NCI-H524 treated with DMSO at 0.1 percent for 48 hours (cell line): ENCODE data around the gene GNA12.

Experiments used
- DNase-seq: peaks from one replicate; lab custom pipeline; 2025; lab: John Stamatoyannopoulos, UW

The GNA12 gene, protein sequence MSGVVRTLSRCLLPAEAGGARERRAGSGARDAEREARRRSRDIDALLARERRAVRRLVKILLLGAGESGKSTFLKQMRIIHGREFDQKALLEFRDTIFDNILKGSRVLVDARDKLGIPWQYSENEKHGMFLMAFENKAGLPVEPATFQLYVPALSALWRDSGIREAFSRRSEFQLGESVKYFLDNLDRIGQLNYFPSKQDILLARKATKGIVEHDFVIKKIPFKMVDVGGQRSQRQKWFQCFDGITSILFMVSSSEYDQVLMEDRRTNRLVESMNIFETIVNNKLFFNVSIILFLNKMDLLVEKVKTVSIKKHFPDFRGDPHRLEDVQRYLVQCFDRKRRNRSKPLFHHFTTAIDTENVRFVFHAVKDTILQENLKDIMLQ

DNA sequence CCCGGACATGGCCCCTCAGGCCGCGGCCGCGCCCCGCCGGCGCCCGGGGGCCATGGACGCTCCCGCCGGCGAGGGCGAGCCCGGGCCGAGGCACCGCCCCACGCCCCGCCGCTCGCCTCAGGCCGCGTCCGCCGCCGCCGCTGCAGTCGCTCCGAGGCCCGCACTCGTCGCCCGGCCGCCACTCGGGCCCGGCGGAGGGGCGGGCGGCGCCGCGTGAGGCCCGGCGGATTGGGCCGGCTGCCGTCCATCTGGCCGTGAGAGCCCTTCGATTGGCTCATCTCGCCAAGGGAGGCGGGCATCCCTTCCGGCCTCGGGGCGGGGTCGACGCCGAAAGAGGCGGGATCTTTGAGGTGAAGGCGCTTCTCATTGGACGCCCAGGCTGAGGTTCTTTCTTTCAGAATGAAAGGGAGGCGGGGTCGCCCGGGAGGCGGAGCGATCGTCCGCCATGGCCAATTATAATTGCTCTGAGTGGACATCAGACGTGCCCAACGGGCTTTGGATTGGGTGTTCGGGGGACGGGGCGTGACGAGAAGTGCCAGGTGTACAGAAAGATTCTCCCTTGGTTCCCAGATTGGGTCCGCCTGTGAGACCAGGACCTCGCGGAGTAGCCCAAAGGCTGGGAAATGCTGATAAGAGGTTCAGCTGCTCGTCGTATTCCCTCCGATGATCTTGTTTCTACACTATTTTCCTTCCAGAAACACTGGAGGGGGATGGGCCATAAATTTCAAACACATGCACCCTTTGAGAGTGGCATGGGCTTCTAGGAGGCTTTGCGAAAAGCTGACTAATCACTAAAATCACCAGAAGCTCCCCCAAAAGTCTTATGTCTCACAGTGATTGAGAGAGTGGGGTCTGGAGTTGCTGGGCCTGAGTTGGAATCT is at the start of gene GNA12:
TSS of gene GNA12 (minus strand) at position 156 of the 881 bp plus-strand sequence. CDS start at position 9, 147 bp downstream.
- peak; percentile 87 for DNase-seq

DNA sequence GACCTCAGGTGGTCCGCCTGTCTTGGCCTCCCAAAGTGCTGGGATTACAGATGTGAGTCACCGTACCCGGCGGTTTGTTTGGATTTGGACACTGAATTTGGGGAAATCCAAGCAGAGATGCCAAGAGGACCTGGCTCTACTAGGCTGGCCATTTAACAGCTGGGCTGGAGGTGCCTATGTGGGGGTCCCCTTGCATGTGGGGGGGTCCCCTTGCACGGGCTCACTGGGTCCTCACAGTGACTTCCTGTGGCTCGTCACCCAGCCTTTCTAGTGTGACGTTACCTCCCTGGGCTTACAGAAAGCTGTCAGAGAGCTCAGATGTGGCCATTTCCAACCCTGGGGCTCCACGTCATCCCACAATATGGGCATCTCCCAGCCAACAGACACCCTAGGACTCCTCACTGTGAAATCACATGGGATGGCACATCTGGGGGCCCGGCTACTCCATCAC is 49.3 kb upstream of the GNA12 start:
- no peak for DNase-seq

DNA sequence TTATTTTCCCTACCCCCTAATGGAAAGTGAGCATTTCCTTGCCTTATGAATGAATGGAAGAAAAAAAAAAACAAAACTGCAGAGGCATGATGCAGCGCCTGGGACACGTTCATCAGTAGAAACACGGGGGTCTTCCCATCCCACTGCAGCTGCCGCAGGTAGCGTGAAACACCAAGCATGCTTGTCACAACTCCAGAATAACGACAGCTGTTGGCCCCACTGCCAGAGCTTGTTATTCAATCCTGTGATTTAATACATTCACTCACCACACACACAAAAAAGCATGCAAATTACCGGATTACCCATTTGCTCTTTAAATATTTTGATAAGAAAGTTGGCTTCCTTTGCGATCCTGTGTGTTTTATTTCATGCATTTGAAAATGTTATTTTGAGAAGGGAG is 48.4 kb upstream of the GNA12 start:
- no peak for DNase-seq

DNA sequence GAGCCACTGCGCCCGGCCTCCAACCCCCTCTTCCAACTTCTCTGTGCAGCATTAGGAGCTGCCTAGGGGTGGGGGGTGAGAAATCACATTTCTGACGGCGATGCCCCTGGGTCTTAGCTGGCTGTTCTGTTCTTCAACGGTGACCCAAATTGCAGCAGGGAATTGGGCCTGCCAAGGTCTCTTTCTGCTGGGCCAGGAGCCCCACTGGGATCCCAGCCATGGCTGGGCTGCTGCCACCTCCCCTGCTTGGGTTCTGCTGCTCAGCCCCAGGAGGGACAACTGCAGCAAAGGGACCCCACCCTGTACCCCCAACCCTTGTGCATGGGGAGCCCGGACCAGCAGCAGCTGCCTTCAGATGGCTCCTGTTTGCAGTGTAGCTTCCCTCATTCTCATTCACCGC is 43.7 kb upstream of the GNA12 start:
- DNase-seq, result no peak

DNA sequence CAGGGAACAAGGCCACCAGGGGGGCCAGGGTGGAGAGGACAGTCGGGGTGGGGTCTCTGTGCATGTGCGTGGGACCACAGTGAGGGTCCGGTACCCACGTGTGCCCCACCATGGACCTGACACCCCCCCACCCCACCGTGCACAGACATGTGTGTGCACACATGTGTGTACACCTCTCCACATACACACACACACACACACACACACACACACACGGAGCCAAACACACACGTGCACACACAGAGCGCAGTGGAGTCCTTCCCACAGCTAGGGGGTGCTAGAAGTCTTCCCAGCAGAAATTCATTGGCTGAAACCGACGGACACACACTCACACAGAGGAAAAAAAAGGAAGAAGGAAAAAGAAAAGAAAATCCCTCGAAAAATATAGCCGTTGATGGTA is 42.8 kb upstream of the GNA12 start:
- no peak for DNase-seq

DNA sequence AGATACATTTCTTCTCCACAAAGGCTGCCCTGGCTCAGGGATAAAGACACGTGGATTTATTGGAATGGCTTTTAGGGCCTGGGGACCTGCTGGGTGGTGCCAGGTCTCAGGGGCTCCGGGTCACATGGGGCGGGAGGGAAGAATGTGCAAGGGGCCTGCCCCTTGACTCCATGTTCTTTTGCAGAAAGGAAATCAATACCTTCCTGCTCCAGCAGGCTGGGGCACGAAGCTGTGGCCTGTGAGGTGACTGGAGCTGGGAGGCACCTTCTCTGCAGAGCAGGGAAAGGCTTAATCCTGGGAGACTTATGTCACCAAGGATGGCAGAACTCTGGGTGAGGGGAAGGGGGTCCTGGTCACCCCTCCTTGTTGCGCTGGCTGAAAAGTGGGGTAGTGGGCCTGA is 42.3 kb upstream of the GNA12 start:
- DNase-seq, result no peak

DNA sequence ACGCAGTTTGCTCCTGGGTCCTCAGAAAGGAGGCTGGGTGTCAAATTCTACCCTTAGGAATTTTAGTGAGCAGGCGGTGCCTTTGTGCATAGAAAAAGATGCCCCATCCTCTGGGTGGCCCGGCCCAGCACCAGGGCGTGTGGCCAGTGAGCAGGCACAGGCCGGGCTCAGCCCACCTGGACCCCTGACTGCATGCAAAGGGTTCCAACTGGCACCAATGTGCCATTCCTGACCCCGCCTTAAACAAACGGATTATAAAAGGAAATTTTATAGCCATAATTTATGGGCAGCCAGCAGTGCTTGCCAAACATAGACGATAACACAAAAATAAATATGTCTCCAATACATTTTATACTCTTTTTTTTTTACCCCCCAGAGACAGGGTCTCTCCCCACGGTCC is 40.1 kb upstream of the GNA12 start:
- no peak for DNase-seq

DNA sequence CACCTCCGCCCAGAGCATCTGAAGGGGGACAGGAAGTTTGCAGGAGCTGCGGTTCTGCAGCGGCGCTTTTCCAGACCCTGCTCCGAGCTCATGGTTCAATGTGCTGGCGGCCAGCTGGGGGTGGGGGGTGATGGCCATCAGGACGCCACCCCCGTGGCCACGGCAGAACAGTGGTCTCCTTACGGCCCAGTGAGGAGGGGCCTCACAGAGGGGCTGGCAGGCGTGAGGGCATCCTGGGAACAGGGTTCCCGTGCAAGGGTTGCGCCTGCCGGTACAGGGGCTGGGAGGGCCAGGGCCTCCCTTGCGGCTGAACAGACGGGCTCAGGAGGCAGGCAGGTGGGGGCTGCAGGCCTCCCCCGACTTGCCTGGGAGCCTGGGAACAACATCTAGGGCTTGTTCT is 39.0 kb upstream of the GNA12 start:
- no peak for DNase-seq

DNA sequence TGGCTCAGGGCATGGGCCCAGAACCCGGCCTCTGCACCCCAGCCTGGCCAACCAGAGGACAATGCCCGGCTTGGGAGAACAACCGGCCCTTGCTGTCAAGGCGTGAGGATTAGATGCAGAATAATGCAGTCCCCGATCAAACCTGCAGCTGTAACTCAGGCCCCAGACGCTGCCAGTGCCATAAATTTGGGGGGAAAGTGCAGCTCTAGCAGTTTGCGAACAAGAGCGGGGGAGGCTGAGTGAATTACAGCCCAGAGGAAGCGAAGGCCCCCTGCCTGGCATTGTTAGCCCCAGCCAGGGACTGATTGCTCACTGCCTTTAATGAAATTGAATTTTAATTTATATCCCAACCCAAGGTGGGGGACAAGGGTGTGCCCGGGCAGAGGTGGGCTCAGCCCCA is 38.0 kb upstream of the GNA12 start:
- DNase-seq, result no peak

DNA sequence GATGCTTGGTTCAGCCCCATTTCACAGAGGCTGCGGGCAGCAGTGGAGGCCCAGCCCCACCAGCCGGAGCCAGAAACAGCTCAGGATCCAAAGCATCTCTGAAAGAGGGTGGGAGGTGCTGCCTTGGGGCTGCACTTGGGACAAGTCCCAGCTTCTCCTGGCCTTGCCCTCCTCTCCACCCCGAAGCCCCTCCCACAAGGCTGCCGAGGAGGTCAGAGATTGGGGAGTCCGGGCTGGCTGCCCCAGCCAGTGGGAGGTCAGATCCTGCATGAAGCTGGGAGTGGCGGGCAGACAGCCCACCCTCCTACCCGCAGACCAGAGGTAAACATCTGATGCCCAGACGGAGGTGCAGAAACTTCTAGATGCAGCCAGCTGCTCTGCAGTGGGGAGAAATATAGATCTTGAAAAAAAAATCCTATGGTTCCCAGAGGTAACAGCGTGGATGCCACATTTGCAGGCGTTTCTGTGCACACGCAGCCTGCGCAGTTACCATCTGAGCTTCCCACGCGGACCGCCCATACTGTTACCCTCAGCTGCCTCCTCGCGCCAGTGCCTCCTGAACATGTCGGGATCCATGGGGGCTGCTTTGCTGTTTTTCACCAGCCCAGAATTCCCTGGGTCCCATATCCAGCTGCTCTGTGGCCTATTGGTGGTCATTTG is 36.9 kb upstream of the GNA12 start:
- no peak for DNase-seq

DNA sequence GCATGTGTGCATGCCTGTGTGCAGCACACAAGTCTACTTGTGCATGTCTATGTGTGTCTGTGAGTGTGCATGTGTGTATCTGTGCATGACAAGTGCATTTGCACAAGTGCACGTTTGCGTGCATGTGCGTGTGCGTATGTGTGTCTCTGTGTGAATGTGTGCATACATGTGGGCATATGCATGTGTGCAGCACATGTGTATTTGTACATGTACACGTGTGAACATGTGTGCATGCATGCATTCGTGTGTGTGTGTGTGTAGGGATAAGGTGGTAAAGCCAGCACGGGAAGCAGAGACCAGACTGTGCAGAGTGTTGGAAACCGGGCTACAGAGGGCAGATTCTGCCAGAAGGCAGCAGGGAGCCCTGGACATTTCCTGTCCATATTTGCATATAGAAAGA is 35.9 kb upstream of the GNA12 start:
- DNase-seq, result no peak

DNA sequence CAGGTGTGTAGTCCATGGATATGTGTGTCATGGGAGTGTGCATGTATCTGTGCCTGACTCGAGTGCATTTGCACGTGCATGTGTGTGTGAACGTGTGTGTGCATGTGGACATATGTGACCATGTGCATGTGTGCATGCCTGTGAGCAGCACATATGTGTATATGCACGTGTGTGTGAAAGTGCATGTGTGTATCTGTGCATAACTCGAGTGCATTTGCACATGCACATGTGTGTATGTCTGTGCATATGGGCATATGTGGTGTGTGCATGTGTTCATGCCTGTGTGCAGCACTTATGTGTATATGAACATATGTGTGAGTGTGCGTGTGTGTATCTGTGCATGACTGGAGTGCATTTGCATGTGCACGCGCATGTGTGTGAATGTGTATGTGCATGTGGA is 35.2 kb upstream of the GNA12 start:
- DNase-seq, result no peak

DNA sequence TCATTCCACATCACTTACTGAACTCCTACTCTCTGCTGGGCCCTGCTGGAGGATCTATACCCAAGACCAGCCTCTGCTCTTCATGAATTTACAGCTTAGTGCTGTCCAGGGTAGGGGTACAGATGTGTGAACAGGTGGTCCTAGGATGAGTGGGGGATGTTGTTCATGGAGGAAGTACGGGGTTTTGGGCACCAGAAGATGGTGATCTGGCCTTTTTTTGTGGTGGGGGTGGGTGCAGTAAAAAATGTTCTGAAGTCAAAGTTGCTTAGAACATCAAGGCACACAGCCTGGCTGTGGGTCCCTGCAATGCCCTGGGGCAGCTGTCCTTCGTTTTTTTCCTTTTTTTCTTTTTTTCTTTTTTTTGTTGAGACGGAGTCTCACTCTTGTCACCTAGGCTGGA is 34.2 kb upstream of the GNA12 start:
- DNase-seq, result no peak

DNA sequence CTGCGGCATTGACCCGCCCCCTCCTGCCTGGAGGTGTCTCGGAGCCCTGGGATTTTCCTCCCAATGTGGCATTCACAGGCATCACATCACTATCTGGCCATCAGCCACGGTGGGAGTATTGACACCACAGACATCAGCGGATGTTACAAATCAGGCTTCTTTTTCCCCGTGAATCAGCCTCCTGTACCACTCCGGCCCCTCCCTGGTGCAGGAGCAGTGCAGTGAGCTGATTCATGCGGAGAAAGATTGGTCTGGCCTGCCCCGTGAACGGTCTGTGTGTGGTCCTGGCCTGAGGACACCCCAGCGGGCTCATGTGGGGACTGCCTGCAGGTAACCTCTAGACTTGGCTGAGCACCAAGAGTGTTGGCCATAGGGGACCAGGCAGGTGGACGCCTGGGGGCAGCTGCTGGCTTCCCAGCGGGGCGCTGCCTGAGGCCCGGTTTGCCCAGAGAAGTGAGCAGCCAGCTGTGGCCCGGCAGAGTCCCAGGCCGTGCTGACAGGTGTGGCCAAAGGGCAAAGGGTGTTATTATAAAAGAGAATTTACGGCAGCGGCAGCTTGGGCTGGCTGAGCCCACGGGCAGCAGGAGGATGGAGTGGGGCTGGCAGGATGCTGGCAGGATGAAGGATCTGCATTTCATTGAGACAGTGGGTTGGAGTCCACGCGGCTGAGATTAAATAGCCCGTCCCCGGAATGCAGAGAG is 32.1 kb upstream of the GNA12 start:
- no peak for DNase-seq

DNA sequence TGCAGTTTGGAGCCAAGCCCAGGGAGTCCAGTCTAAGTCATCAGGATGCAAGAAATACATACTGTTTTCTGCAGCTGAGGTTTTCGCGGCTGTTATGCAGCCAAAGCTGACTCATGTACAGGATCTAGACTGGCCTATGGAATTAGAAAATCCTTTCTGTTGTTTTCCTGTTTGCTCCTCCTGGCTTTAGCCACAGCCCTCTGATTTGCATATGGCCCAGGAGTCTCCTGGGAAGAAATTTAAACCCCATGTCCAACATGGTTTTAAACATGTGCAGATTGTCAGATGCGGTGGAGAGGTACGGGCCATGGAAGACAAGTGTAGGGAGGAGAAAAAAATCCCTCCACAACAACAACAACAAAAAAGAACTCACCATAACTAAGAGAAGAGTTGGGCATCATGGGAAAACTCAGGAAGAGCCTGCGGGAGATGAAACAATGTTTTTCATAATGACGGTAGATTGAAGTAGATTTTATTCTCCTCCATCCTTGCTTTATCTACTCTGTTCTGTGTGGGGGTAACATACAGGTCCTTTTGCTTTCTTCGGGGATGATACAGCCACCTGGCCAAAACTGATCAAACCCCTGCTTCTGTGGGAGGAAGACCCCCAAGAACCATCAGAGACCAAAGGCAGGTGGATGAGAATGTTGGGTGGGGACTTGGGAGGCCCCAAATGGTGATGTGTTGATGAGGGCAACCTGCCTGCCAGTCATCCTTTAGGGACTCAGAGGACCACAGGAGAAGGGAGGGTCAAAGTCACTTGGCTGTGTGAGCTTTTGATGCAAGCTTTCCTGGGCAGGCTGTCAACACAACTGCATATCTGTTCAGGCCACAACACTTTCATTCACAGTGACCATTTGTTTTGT is 29.8 kb upstream of the GNA12 start:
- no peak for DNase-seq

DNA sequence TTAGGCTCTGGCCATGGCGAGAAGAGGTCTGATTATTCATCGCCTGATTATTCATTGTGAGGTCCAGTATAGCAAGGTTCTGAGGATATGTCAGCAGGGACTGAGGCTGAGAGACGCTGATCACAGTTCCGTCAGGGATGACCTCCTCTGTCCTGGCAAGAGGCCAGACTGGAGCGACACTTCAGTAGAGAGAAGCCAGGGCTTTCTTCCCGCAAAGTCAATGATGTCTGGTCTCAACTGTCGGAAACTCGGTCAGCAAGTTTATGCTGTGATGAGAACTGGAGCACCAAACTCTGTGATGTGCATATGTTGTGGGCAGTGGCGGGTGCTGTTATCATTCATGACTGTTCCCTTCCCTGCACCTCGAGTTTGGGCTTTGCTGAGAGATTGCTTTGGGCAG is 29.0 kb upstream of the GNA12 start:
- no peak for DNase-seq

DNA sequence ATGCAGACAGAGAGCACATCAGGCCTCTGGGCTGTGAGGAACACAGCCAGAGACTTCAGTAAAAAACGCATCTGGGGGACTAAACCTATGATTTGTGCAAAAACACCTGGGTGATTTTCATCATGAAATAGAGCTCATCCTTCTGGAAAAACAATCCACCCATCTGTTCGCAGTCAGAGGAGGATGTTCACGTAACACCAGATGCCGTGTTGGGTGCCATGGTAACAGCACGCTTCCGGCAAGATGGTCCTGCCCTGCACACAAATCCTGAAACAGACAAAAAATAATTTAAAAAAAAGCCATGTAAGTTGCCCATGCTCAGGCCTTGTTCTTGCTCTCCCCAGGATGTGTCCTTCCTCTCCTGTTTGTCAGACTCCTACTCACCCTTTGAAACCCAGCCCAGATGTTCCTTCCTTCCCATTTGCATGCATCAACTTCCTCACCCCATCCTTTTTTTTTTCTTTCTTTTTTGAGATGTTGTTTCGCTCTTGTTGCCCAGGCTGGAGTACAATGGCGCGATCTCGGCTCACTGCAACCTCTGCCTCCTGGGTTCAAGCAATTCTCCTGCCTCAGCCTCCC is 28.3 kb upstream of the GNA12 start:
- peak; percentile 58 for DNase-seq

DNA sequence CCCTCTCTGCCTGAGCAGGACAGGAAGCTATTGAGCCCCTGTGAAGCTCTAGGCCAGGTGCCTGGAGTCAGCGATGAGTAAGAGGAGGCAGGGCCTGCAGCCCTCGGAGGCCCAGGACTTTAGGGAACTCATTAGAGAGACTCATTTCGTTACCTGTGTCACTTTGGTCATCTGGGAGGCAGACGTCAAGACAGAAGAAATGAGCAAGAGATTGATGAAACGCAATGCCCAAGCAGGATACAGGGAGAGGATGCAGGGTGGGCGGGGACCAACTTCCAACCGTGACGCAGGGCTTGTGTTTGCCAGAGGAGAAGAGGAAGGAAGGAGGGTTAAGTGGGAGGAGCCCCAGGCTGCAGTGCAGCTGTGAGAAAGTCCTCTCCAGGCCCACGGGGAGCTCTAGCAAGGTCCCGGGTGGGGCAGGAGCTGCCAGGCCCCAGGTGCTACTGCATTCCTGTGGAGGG is 26.4 kb upstream of the GNA12 start:
- no peak for DNase-seq

DNA sequence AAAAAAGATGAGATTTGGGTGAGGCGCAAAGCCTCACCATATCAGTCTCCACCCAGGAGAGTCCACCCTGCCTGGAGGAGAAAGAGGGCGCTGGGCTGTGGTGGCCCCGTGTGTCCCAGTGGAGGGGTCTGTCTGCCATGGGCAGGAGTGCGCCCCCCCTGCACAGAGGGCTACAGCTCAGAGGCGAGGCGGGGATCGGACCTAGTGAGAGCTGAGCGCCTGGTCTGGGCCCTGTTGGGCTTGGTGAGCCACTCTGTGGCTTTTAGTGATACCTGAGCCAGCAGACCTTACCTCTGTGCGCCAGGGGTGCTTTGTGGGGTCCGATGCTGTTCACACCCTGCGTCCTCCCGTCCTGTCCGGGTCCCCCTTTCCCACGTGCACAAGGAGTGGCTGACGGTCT is 25.9 kb upstream of the GNA12 start:
- DNase-seq, result no peak

DNA sequence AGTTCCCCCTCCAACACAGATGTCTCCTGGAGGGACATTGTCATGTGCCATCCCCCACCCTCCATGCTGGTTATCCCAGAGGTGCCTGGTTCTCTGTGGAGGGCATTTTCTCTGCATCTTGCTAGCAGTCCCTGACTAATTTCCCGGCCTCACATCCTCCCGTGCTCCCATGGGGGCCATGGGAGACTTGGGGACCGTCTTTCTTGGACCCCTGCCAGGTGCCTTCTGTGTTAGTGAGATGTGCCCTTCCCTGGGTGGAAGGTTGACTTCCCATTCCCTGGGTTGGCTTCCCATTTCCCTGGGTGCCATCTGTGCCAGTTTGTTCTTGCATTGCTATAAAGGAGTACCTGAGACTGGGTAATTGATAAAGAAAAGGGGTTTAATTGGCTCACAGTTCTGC is 22.5 kb upstream of the GNA12 start:
- DNase-seq, result no peak
